ENCODE data around the gene SLC38A9. TPM values are rescaled to one million over a fixed set of nuclear protein-coding genes. Genes with fewer than 3 reads are reported as not detected.

The SLC38A9 gene
- total RNA-seq, 4 donors from 2014 or later, result 50.5 to 175 (median 86.7) TPM

GRCh38 chr5:55749387-55749786, 37.3 kb upstream of the SLC38A9 start:
- DNase-seq, result no peak
- H3K4me1 ChIP-seq, result no peaks in the 10 kb centered on the region
- TF ChIP-seq POLR2A (IDR thresholded peaks at IDR 0.05), result no peak
- TF ChIP-seq CTCF (IDR thresholded peaks at IDR 0.05), result no peak
- H3K27ac ChIP-seq, result no peak overlapping the region
- no peaks in the 10 kb centered on the region for H3K9me3 ChIP-seq
- no peak overlapping the region for H3K4me3 ChIP-seq
- H3K36me3 ChIP-seq, result no peaks in the 10 kb centered on the region
- H3K27me3 ChIP-seq, result no peaks in the 10 kb centered on the region
- intact Hi-C loops (cut with DNase I; ENCODE audit: low total_unique reads), result no loop called here

- Histone ChIP-seq H3K9me3 (no peaks in the 10 kb centered on the region), H3K4me3 (no peak overlapping the region), H3K27ac (no peak overlapping the region), H3K36me3 (no peaks in the 10 kb centered on the region), H3K27me3 (no peaks in the 10 kb centered on the region), H3K4me1 (no peaks in the 10 kb centered on the region)
- no peak for DNase-seq
- intact Hi-C loops (cut with DNase I; ENCODE audit: low total_unique reads), result no loop called here
- TF ChIP-seq CTCF (IDR thresholded peaks at IDR 0.05) (no peak), POLR2A (IDR thresholded peaks at IDR 0.05) (no peak)
Observed at GRCh38 chr5:55747778-55748318, 35.7 kb upstream of the SLC38A9 start.

GRCh38 chr5:55742778-55743177, 30.7 kb upstream of the SLC38A9 start:
- no peaks in the 10 kb centered on the region for H3K9me3 ChIP-seq
- H3K36me3 ChIP-seq, result no peaks in the 10 kb centered on the region
- no peak overlapping the region for H3K4me3 ChIP-seq
- H3K27ac ChIP-seq, result no peak overlapping the region
- TF ChIP-seq CTCF (IDR thresholded peaks at IDR 0.05) (no peak), POLR2A (IDR thresholded peaks at IDR 0.05) (no peak)
- no peaks in the 10 kb centered on the region for H3K4me1 ChIP-seq
- H3K27me3 ChIP-seq, result no peaks in the 10 kb centered on the region
- no peak for DNase-seq
- intact Hi-C loops (cut with DNase I; ENCODE audit: low total_unique reads), result no loop called here

- intact Hi-C loops (cut with DNase I; ENCODE audit: low total_unique reads), result no loop called here
- H3K4me1 ChIP-seq, result no peaks in the 10 kb centered on the region
- no peaks in the 10 kb centered on the region for H3K36me3 ChIP-seq
- no peak for TF ChIP-seq CTCF (IDR thresholded peaks at IDR 0.05)
- DNase-seq, result no peak
- H3K27me3 ChIP-seq, result no peaks in the 10 kb centered on the region
- no peaks in the 10 kb centered on the region for H3K9me3 ChIP-seq
- H3K27ac ChIP-seq, result no peak within 1 kb of the TSS
- no peak within 1 kb of the TSS for H3K4me3 ChIP-seq
Observed at GRCh38 chr5:55737793-55738192, 25.7 kb upstream of the SLC38A9 start, which contains the start of gene DDX4. Gene DDX4 (plus strand): TSS chr5:55738061. CDS start chr5:55738964, 903 bp downstream.

- Histone ChIP-seq H3K36me3 (no peaks in the 10 kb centered on the region), H3K9me3 (no peaks in the 10 kb centered on the region), H3K4me3 (no peak overlapping the region), H3K27me3 (no peaks in the 10 kb centered on the region), H3K27ac (no peak overlapping the region), H3K4me1 (no peaks in the 10 kb centered on the region)
- TF ChIP-seq POLR2A (IDR thresholded peaks at IDR 0.05), result no peak
- no peak for TF ChIP-seq CTCF (IDR thresholded peaks at IDR 0.05)
- no peak for DNase-seq
- intact Hi-C loops (cut with DNase I; ENCODE audit: low total_unique reads), result no loop called here
Observed at GRCh38 chr5:55734658-55735057, 22.5 kb upstream of the SLC38A9 start.

Measured in uterus (tissue), 4 donors.